VCaP (cell line): ENCODE results near the gene FARS2.

ENCODE experiments used
- H3K27ac ChIP-seq: fragments of 450-650 bp; 2 replicates; pipeline ENCODE4 v1.5.1; 2017
- CTCF ChIP-seq: fragments of 450-650 bp; conservative IDR thresholded peaks from 2 replicates; pipeline ENCODE4 v1.5.1; 2017; ENCODE audit warnings: mild to moderate bottlenecking, moderate library complexity

FARS2 gene

GRCh38 chr6:5726976-5727718, 465.8 kb downstream of the FARS2 start:
- no peak overlapping the region for H3K27ac ChIP-seq
- no peak for TF ChIP-seq CTCF

GRCh38 chr6:5728351-5729079, 467.2 kb downstream of the FARS2 start:
- no peak overlapping the region for H3K27ac ChIP-seq
- no peak for TF ChIP-seq CTCF

- H3K27ac ChIP-seq, result no peak overlapping the region
- TF ChIP-seq CTCF, result no peak
These were observed 467.7 kb downstream of the FARS2 start for GRCh38 chr6:5729080-5729434.

GRCh38 chr6:5729813-5730517, 468.7 kb downstream of the FARS2 start:
- no peak for TF ChIP-seq CTCF
- H3K27ac ChIP-seq, result no peak overlapping the region

- H3K27ac ChIP-seq, result no peak overlapping the region
- no peak for TF ChIP-seq CTCF
These were observed 469.4 kb downstream of the FARS2 start for GRCh38 chr6:5730585-5731263.

- TF ChIP-seq CTCF, result no peak
- no peak overlapping the region for H3K27ac ChIP-seq
These were observed 470.1 kb downstream of the FARS2 start for GRCh38 chr6:5731435-5731834.

- H3K27ac ChIP-seq, result no peak overlapping the region
- no peak for TF ChIP-seq CTCF
These were observed 471.2 kb downstream of the FARS2 start for GRCh38 chr6:5732496-5732895.
